Right lung (tissue), 5 donors: Measurements from ENCODE around the gene EN2. TPM values are rescaled to one million over a fixed set of nuclear protein-coding genes. Genes with fewer than 3 reads are reported as not detected.

Experiments used
- DNase-seq, 2 donors: peaks; one replicate each; pipeline ENCODE4 v3.0.0-alpha.2; 2013
- polyA plus RNA-seq, 5 donors: library from polyadenylated mRNA; unstranded; fragments of 120-200 nt; gene quantifications; one replicate each; pipeline versions ENCODE4 v1.2.1 to v1.2.3, GENCODE V29; 2013; ENCODE audit warnings: inconsistent platforms in 1 of 5, low replicate concordance in 1 of 5; ENCODE audit not compliant: insufficient read length in 5 of 5, insufficient read depth in 1 of 5

The EN2 gene
- polyA plus RNA-seq, 5 donors, result not detected

DNA sequence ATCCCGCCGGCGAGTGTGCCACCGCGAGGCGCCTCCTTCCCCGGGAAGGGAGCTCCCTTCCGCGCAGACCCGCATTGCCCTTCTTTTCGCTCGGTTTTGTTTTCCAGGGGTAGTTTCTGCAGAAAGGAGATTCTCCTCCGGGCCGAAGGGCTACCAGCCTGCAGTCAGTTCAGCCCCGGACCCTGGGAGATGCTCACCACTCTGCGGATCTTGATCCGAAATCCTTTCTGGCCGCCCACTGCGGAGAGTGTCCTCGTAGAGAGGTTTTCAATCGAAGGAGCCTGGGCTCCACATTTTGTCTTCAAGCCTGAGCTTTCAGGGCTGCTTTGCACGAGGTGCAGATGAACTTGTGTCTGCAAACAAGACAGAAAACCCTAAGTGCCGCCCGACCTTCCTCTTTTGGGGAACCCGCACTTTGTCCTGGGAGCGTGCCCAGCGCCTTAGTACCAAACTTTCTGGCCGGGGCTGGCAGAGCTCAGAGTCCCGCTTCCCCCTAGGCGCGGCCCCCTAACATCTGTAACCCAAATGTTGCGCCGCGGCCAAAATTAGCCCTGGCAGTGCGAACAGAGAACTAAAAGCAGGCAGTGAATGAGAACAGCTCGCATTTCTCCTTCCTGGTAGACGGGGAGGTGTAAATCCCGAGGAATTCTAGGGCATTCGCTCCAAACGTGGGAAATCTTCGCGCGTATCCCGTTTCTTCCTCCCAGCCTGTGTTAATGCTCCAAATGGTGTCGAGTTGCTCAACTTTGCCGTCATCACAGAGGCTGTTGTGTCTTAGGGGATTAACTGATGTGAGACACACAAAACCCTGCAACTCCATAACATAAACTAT is 6.7 kb upstream of the EN2 start:
- no peak for DNase-seq

DNA sequence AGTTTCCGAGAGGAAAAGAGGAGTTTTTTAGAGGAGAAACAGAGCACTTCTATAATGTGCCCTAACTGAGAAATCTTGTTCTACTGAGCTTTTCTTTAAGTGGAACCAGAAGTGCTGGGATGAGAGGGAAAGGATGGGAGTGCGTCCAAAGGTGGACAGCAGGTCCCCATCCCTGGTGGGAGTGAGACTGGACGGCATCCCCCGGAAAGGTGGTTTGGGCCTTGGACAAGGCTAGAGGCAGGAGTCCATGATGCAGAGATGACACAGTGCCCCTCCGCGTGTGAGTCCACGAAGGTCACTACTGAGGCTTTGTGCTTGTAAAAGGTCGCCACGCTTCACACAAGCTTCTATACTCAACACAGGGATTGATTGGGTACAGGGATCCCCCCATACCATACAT is 6.1 kb upstream of the EN2 start:
- no peak for DNase-seq

DNA sequence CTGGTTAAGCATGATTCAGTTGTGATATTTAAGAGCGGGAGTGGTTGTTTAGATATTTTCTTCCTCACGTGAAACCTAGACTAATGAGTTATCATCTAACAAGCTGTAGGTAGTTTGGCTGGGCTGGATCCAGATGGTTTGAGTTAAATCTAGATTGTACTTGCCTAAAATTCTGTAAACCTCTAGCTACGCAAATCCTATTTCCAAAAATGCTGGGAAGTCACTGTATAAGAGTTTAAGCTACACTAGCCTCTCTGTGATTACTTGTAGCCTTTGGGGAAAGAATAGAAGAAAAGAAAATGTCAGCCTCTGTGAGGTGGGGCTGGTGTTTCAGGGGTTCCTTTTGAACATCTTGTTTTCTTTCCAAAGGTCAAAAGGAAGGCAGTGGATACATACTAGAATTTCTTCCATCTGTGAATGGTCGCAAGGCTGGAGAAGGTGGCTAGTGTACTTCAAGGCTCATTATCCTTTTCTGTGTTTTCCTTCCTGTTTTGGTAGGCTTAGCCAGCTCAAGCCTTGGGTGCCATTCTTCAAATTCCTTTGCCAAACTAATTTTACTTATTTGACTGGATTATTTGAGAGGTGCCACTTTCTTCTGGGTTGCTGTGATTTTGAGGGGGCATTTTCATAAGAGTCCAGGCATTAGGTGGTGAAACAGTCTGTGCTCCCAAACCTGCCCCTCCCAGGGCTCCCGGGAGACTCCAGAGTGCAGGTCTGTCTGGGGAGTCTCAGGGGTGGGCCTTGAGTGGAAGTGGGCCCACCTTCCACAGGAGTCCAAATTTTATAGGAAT is 5.2 kb upstream of the EN2 start:
- no peak for DNase-seq

DNA sequence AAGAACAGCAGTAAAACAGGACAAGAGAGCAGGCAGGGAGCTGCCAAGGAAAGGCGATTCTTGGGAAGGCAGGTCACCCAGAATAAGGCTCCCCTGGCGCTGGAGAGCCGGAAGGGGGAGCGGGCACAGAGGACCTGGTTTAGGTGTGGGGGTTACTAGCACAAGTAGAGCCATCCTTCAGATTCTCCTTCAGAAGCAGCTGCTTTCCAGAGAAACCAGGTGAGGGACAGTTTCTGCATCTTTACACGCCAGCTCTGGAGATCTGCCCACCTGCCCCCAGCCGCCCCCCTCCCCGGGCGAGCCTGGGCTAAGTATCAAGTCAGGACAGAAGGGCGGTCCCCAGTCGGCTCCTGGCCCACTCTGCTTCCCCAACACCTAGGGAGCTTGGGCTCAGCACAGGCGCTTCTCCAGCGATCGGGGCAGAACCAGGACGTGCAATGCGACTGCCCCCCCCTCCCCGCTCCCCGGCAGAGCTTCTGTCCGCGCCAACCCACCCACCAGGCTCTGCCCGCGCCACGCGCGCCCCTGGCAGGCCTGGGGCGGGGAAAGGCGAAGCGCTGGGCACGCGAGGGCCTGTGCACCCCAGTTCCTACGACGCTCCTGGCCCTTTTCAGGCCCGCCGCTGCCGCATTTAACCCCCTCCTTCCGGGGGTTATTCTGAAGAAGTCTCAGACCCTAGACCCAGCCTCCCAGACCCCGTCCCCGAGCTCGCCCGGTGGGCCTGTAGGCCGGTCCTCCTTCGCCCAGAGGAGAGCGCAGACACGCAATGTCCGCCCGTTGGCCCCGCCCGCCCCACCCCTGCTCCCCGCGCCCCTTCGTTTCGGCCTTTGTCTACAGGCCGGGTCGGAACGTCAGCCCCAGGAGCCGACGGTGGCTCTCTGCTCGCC is 4.4 kb upstream of the EN2 start:
- no peak for DNase-seq

DNA sequence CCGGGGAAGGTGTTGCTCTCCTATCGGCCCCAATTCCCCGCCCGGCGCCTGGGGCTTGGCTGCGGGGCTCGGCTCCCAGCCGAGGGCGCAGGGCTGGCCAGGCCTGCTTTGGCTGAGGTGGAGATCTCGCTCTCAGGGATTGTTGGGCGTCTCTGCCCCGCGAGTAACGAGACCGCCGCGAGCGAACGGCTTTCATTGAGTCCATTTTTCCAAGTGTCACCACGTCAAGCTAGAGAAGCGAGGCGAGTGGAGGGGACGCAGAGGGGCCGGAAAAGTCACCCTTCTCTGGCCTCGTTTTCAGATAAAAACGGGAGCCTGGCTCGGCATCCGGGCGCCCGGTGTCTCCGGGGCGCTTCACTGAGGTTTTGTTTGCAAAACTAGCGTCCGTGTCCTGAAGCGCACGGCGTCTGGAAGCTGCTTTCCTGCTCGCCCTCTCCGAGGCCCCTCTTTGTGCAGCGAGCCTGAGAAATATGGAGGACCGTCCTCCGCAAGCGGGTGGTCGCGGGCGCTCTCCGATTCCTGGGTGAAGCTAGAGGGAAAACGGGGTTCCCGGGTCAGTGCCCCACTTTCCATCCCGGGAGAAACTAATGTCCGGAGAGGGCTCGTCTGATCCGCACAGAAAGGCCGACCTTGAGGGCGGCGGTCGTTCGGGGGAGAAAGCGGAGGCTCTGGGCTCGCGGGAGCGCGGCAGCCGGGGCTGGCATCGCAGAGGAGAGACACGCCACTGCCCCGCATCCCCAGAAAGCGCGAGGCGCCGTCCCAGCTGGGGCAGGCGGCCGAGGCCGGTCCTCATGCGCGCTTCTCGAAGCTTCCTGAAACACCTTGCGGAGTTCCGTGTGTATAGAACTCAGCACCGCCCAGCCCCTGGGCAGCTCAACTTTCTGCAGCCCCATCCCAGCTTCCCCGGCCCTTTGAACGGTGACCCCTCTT is 3.5 kb upstream of the EN2 start:
- no peak for DNase-seq

DNA sequence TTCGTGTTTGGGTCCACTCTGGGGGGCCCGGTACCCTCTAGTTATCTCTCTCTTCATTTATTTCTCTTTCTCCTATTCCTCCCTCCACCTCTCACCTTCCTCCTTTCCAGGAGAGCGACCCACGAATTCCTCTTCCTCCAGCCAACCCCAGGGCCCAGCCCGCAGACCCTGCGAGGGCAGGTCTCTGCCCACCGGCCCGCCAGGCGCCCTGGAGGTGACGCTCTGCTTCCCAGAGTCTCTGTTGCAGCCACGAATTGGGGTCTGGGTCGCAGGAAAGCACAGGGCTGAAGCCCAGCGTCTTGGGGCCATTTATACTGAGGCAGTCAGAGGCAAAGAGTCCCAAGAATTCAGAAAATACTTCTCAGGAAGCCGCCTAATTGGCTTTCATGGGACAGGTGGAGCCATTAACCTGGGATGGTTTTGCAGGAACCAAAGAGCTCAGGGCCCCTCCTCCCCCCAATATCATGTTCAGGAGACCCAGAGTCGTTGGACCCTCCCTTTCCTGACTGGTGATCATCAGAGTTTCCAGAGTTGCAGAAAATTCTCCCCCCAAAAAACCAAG is 2.7 kb upstream of the EN2 start:
- DNase-seq, result no peak

DNA sequence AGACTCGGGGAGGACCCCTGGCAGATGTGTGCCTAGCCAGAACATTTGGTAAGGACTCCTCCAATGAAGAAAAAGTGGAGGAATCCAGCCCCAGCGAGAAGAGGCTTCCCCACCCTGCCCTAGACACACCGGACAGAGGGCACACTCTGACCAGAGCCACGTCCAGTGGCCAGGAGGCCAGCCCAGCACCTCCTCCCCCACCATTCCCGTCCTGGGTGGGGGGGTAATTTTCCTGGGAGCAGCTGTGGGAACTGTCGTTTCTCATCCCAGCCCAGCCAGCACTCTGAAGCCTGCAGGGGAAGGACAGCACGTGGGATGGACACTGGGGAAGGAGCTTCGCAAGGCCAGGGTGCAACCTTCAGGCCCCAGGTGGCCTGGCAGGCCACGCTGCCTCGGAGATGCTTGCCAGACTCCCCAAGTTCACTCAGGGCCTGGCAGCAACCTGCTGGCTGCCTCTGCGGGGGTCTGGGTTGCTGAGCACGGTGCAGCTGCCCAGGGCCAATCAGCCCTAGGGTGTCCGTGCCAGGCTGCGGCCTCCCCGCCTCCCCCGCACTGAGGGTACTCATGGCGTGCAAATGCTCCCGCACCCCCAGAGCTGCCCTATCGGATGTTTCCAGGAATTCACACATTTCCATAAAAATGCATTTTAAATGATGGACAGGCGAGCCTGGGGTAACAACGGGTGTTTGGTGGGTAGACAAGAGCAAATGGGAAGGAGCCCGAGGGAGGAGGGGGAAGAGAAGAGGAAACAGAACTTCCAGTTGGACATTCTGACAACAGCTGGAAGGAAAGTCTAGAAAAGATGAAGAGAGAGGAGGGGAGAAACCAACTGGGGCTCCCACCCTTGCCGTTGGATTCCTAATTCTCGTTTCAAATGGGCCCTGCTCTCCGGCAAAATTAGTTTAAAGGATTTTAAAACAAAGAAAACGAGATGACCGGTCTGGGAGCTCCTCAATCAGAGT is 1.9 kb upstream of the EN2 start:
- no peak for DNase-seq

DNA sequence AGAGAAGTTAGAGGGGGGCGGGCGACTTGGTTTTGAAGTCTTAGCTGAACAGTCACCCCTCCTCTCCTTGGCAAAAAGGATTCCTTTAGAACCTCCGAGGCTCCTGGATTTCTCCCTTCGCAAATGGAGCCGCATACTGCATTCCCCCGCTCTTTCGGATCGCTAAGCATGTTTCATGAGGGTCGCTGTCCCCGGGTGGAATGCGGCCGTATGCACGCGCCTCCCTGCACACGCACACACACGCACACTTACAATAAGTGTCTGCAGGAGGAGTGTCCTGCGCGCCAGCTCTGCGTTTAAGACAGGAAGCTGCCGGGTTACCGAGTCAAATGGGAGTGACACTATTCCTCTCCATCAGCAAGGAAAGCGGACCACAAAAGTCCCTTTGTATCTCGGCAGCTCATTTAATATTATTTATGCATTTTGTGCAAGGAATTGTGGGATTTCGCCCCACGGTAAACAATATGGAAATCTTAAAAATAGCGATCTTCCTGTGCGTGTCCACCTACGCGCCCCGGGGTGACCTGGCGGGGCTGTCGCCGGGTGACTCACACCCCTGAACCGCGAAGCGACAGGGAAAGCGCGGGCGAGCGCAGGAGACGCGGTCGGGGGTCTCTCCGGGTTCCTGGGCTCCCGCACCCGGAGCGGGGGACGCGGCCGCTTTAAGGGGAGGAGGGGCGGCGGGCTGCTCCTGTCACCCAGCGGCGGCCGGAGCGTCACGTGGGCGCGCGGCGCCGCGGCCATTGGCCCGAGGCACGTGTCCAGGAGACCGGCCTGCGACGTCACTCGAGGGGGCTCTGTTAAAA is 988 bp upstream of the EN2 start:
- DNase-seq, result peak; percentile 54 to 65

DNA sequence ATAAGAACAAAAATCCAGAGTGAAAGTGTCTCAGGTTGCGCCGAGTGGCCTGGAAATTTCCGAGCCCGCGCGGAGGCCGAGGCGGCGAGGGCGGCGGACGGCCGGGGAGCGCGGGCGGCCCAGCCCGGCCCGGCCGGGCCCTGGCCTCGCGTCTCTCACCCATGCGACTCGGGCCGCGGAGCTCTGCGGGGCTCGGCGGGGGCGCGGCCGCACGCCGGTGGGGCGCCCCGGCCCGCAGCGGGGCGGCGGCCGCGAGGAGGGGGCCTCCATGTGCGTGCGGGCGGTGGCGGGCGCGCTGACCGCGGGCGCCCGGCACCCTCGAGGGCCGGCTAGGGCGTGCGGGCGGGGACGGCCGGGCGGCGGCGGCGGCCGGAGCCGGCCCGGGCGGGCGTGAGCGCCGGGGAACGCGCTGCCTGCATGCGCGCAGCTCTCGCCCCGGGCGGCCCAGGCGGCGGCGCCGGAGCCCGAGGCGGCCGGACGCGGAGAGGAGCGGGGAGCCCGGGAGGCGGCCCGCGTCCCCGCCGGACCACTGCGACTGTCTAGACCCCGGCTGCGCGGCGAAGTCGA is 302 bp upstream of the EN2 start:
- DNase-seq, result no peak

DNA sequence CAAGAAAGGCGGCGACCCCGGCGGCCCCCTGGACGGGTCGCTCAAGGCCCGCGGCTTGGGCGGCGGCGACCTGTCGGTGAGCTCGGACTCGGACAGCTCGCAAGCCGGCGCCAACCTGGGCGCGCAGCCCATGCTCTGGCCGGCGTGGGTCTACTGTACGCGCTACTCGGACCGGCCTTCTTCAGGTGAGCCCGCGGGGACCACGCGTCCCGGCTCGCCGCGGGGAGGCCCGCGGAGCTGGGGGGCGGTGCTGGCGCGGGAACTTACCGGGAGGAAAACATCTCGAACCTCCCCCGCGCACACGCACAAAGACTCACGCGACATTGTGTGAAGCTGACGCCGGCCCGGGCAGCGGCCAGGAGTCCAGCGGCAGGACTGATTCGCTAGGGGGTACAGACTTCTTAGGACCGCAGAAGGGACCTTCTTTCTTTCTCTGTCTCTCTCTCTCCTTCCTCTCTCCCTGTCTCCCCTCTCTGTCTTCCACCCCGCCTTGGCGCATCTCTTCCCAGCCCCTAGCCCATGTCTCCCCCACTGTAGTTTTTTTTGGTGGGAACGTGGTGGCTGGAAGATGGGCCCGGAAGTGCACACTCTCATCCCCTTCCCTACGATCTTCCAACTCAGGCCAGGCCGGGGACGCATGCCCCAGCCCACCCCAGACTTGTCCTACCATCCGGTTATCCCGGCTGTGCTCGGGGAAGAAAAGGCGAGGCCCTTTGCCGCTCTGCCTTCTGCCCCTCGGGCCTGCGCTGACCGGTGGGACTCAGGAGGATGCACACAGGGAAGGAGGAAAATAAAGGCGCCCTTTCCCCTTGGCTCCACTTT is 1.2 kb downstream of the EN2 start:
- no peak for DNase-seq

DNA sequence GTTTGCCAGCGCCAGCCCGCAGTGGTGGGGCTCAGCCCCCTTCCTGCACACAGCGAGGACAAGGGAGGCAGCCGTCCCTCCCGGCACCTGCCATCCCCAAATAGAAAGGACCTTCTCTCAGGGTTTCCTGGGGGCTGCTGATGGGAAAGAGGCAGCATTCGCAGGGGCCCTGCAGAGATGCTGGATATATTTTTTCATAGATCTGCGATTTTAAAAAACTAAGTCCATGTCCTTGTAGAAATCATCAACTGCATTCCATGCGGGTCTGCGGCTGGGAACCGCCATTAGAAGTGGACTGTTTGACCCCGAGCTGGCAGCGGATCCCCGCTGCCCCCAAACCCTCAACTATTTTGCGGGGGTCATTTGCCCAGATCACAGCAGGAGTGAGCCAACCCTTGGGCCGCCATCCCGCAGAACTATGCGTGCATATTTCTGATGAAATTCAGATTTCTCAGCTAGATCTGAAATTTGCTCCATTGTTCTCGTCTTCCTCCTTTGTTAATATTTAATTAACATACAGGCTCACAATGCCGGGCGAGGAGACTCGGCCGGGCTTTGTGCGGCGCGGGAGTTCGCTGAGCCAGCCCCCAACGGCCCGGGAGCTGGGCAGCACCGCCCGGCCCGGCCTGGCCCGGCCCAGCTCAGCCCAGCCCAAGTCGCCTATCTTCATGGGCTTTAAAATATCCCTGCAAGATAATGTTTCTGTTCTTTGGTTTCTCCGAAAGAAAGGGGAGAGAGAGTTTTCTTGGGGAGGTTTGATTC is 2.0 kb downstream of the EN2 start:
- DNase-seq, result no peak

DNA sequence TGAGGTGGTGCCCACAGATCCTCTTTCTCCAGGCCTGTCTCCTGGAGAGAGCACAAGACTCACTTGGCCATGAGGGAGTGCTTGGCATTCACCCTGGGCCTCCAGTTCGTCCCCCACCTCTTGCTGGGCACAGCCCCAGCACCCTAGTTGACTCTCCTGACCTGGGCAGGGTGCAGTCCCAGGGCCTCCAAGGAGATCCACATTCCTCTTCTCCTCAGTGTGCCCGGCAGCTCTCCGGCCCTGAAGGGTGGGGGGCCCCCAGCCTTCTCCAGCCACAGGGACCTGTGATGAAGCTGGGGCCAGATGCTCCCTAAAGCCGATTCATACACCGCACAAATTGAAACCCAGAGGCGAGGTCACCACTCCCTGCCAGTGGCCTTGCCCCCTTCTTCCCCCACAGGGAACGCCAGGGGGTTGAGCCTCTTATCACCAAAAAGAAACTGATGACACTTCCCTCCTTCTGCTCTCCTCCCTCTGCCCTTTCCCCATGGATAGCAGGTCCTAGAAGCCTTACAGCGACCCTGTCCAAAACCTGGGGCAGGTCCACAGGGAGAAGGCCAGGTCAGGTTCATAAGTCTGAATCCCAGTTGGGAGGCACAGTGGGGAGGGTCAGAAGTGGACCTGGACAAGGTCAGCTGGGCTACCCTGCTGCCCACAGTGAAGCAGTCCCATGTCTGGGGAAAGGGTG is 3.1 kb downstream of the EN2 start:
- no peak for DNase-seq

DNA sequence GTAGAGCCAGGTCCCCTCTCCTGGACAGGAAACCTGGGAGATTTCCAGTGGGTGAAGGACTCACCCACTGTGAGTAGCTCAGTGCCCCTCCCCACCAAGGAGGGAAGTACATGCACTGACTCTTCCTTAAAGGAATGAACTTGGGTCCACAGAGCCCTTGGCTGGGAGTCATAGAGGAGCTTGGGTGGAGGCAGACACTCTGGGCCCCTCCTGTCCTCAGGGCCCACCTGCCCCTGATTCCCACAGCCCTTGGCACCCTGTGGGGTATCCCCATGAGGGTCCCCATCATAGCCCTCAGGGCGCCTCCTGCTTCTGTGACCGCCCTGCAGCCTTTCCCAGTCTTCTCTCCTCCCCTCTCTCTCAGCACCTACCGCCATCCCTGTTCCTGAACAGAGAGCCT is 3.7 kb downstream of the EN2 start:
- DNase-seq, result no peak

DNA sequence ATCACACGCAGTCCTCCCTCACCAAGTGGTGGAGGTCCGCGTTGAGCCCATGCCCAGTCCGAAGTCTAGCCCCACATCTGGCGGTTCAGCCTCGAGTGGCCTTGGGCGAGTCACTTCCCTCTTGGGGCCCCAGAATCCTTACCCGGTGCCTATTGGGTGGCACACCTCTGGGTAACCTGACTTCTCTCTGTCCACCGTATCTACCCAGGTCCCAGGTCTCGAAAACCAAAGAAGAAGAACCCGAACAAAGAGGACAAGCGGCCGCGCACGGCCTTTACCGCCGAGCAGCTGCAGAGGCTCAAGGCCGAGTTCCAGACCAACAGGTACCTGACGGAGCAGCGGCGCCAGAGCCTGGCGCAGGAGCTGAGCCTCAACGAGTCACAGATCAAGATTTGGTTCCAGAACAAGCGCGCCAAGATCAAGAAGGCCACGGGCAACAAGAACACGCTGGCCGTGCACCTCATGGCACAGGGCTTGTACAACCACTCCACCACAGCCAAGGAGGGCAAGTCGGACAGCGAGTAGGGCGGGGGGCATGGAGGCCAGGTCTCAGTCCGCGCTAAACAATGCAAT is 4.3 kb downstream of the EN2 start:
- no peak for DNase-seq

DNA sequence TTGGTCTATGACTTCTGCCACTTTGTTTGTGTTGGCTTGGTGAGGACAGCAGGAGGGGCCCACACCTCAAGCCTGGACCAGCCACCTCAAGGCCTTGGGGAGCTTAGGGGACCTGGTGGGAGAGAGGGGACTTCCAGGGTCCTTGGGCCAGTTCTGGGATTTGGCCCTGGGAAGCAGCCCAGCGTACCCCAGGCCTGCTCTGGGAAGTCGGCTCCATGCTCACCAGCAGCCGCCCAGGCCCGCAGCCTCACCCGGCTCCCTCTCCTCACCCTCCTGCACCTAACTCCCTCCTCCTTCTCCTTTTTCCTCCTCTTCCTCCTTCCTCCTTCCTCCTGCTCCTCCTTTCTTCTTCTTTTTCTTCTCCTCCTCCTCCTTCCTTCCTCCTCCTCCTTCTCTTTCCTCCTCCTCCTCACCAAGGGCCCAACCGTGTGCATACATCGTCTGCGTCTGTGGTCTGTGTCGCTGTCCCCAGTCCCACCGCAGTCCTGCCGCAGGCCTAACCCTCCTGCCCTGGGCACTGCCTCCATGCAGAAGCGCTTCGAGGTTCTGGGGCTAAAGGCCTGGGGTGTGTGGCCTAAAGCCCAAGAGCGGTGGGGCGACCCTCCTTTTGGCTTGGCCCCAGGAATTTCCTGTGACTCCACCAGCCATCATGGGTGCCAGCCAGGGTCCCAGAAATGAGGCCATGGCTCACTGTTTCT is 5.3 kb downstream of the EN2 start:
- DNase-seq, result no peak
